ENCODE measurements around the gene POC1A.

The POC1A gene

DNA sequence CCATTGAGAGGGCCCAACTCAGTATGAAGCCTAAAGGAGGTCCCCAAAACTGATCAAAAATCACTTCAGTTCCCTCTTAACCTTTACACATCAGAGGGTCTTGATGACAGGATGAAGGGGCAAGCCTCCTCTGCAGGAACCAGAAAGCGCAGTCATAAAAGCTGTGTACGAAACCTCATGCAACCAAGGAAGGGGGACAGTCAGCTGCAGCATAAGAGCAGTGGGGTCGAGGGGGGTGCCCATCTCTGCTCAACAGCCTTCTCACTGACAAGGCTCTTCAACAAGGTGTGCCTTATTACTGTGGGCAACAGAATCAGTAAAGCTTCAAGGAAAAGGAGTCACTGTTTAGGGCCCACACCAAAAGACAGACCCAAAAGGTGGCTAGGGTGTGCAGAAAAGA, 3.9 kb downstream of the POC1A start:
- DNase-seq = no peak

DNA sequence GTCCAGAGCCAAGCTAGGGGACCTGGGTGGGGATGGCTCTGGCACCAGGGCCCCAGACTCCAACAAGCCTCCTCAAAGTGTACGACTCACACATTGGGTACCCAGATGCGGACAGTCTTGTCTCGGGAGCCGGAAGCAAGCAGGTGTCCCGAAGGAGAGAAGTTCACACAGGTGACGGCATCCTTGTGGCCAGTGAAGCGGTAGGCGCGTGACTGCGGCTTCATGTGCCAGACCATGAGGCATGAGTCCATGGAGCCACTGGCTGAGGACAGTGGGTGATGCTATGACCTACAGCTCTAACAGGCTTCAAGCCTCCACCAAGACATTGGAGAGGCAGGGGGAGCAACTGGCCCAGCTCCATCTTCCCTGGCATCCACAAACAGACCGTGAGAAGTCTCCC, 4.5 kb downstream of the POC1A start:
- no peak for DNase-seq

DNA sequence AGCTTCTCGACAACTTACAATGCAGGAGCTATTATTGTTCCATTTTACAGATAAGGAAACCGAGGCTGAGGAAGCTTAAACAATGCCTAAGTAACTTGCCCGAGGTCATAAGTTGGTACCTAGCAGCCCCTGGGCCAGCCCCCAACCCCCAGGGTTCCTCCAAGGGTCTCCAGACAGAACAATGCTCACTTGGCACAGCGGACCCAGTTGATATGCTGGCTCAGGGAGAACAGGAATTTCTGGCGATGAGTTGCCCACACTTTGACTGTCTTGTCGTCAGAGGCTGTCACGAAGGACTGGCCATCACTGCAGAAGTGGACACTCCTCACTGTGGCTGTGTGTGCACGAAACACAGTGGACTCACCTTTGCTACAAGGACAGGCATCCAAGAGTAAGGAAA, 5.2 kb downstream of the POC1A start:
- no peak for DNase-seq

- no peak for DNase-seq
Measured at GRCh38 chr3:52147804-52148203, 6.4 kb downstream of the POC1A start.

DNA sequence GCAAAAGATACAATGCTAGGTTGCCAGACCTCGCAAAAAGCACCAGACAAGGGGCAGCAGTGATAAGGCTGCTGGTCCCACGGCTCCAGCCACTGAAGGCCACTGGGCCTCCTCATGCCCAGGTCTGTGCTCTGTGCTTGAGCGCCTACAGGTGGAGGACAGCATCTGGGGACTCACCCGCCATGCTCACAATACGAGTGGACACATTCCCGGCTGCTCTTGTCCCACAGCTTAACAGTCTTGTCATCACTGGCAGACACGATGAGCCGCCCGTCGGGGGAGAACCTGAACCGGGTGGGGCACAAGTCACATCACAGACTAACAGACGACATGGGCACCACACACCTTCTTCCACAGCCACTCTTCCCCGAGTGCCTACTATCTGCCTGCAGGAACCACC, 7.4 kb downstream of the POC1A start:
- no peak for DNase-seq

DNA sequence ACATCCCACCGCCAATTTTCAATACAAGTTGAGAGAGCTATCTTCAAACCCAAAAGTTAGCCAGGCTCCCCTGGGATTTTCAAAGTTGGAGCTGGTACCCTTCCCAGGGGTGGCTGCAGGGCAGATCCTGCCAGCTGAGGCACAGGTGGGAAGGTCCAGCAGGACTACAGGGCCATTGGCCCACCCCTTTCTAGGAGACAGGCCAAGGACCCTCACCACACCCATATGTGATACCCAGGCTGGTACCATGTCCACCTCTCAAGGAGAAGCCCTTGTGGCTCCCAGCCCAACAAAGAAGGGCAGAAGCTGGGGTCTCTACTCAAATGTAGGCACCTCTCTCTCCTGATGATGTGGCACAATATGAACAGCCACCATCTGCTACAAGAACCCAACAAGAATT, 8.0 kb downstream of the POC1A start:
- DNase-seq = no peak

DNA sequence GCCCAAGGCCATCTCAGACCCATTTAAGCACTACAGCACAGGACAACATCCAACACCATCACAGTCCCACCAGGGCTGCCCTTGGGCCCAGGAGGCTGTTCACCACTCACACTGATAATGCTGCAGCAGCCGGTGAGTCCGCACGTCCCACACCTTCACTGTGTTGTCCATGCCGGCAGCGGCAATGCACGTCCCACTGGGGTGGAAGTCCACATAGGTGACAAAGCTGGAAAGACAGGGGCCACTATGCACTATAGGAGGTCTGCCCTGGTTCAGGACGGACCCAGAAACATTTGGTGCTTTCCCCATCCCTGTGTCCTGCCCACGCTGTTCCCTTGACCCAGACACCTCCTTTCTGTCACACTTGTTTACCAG, 8.5 kb downstream of the POC1A start:
- DNase-seq = no peak

DNA sequence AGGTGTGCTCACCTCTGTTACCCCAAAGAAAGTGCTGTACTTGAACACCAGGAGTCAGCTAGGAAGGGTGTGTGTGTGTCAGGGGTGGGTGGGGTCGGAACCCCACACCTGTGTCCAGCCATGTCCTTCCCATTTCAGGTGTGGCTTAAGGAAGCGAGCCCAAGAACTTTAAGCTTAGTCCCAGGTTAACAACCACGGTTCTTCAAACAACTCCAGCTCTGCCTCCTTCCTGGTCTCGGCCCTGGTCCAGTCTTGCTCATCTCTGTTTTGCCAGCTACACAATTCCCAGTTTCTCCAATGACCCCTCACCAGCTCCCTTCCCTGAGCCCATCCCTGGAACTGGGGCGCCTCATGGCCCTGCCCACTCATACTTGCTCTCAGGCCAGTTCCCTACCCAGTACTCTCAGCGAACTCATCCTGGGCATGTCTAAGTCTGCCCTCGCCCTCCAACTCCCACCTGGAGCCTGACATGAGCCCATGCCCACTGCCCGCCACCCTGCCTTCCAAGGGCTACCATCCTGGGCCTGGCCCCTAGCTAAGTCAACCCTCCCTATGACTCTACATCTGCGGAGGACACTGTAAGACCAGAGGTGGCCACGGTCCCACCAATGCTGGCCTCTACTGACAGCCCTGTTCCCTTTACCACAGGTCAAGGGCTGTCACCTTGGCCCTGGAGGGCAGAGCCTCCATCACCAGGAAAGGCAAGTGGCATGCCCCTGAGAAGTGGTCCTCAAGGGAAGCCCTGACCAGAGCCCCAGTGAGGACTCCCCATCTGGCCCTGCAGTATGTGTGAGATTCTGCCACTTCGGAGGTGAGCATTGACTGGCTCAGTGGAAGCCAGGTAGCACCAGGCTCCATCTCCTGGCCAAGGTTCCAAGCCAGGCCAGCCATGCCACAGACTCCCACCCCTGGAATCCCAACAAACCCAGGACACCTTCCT, 9.2 kb downstream of the POC1A start:
- DNase-seq = no peak

- DNase-seq = peak; percentile 79
Measured at GRCh38 chr3:52144034-52144795, 10.0 kb downstream of the POC1A start.

DNA sequence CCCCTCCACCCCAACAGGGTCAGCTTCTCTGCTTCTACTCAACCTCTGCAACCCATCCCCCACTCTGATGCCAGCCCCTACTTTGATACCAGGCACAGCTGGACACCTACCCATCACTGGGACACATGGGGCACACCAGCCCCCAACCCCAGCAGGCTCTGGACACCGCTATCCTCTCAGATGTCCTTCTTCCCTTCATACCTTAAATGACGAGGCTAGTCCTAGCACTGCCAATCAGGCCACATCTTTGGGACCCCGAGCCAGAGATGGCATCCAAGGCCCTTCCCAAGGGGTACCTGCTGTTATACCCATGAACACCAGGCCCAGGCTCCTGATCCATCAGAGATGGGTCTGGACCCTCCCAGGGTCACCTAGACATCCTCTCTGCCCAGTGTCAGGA, 10.6 kb downstream of the POC1A start:
- no peak for DNase-seq

- no peak for DNase-seq
Measured at GRCh38 chr3:52143156-52143555, 11.1 kb downstream of the POC1A start.

GRCh38 chr3:52141751-52142150, 12.5 kb downstream of the POC1A start:
- DNase-seq = no peak

GRCh38 chr3:52140769-52141168, 13.5 kb downstream of the POC1A start:
- no peak for DNase-seq

DNA sequence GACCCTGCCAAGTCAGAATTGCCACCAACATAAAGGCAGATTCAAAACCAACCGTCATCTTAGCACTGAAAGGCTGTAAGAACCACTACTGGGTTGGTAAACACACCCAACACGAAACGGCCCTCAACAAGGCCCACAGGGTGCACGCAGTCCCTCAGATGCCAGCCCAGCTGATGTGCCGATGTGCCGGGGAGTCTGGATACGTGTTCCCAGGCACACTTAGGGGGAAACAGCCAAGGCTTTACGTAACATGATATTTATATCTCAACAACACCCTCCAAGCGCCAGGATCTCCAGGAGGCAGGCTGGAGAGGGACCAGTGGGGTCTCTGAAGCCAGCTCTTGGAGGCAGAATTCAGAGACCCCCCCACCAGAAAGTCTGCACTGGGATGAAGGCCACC, 14.2 kb downstream of the POC1A start:
- DNase-seq = no peak

GRCh38 chr3:52137311-52137710, 16.9 kb downstream of the POC1A start:
- DNase-seq = no peak

GRCh38 chr3:52136513-52136912, 17.7 kb downstream of the POC1A start:
- no peak for DNase-seq

- DNase-seq = no peak
Measured at GRCh38 chr3:52135332-52135731, 18.9 kb downstream of the POC1A start.

DNA sequence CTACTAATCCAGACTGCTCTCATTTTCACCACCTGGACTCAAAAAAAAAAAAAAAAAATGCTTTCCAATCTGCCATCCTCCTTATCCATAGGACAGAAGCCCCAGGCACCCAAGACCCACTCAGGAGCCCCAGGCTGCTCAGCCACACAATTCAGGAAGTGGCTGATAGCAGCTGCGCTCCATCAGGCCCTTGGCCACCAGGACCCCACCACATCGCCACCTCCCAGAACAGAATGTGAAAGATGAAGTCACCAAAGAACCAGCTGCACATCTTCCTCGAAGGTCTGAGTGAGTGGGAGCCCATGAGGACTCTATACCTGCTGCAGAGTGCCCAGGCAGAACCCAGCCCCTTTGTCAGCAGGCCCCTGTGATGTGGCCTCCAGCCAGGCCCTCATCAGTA, 19.5 kb downstream of the POC1A start:
- no peak for DNase-seq

DNA sequence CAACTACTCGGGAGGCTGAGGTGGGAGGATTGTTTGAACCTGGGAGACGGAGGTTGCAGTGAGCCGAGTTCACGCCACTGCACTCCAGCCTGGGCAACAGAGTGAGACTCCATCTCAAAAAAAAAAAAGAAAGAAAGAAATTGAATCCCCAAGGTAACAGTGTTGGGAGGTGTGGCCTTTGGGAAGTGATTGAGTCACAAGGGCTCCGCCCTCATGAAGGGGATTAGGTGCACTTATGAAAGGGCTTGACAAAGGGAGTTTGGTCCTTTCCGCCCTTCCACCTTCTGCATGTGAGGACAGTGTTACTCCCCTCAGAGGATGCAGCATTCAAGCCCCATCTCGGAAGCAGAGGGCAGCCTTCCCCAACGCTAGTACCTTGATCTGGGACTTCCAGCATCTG, 21.3 kb downstream of the POC1A start:
- DNase-seq = no peak

DNA sequence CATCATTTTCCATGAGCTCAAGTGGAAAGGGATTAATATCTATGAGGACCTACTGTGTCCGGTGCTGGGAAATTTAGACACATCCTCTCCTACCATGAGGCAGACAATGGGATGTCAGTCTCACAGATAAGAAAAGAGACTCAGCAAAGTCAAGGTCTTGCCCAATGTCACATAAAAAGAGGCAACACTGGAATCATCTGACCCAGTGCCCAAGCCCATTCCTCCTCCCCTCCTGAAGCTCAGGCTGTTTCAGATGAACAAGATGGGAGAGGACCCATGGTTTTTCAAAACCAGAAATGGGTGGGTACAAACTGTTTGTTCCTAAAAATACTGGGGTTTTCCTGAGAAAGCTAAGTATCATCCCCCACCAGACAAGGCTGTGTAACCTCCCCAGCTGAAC, 22.2 kb downstream of the POC1A start:
- DNase-seq = no peak

- no peak for DNase-seq
Measured at GRCh38 chr3:52130966-52131622, 23.1 kb downstream of the POC1A start.

DNA sequence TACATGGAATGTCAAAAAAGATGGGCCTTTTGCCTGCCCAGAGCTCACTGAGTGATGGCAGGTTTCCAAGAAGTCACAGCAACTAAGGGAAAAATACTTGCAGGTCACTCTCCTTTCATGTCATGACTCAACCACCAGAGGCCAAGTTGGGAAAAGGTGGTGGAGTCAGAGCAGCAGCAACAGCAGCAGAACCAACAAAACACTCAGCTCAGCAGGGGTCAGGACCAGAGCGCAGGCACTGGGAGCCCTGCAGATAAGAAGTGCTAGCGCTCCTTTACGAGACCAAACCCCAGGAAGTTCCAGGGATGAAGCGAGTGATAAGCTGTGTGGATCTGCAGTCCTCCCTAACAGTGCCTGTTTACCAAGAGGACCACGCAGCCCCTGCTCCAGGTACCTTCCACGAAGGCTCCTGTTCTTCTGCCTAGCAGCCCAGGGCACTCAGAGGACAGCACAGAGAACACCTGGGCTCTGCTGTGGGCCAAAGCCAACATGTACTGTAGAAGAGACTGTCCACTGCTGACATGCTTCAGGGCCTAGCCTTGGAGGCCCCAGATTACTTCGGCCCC, 26.0 kb downstream of the POC1A start:
- DNase-seq = no peak

DNA sequence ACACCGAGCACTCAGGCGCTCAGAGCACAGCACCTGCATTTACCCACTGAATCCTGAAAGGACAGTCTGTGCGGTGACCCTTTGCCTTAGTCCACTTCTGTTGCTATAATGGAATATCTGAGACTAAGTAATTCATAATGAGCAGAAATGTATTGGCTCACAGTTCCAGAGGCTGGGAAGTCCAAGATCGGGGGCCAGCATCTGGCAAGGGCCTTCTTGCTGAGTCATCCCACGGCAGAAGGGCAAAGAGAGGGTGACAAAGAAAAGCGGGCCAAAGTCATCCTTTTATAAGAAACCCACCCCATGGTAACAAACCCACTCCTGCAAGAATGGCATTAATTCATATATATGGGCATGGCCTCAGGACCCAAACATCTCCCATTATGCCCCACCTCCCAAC, 27.7 kb downstream of the POC1A start:
- no peak for DNase-seq
